AG04449 (cell line): Measurements from ENCODE around the gene IFNAR2.

Source experiments
- CTCF ChIA-PET: fragments of 350-600 bp; formaldehyde crosslinking; extraction: SDS; loops from one replicate; lab custom pipeline; 2021; ENCODE audit warnings: antibody characterized with exemption; lab: Yijun Ruan, JAX
- POLR2A ChIA-PET: fragments of 400-600, 350-600 bp; formaldehyde crosslinking; extraction: SDS; loops from one replicate; lab custom pipeline; 2020; ENCODE audit warnings: antibody characterized with exemption, inconsistent platforms; lab: Yijun Ruan, JAX
- DNase-seq: peaks from one replicate; pipeline ENCODE4 v3.0.0-alpha.2; 2010; ENCODE audit warnings: low read depth, low spot score
- H3K4me3 ChIP-seq: 2 replicates; pipeline ENCODE4 v1.5.1; 2011; ENCODE audit warnings: low read depth, mild to moderate bottlenecking, control low read depth, low read length
- CTCF ChIP-seq: IDR thresholded peaks from one replicate; pipeline ENCODE4 v1.5.1; 2011; ENCODE audit warnings: mild to moderate bottlenecking, moderate library complexity, low read length, control low read depth, inconsistent platforms; ENCODE audit not compliant: insufficient read depth; ENCODE audit errors: missing control alignments

Gene IFNAR2

GRCh38 chr21:33244082-33244778, 14.5 kb downstream of the IFNAR2 start:
- POLR2A ChIA-PET, result no interaction called here
- TF ChIP-seq CTCF, result no peak
- DNase-seq, result no peak
- no peak overlapping the region for H3K4me3 ChIP-seq
- CTCF ChIA-PET, result no interaction called here

- TF ChIP-seq CTCF, result no peak
- CTCF ChIA-PET, result no interaction called here
- no peak overlapping the region for H3K4me3 ChIP-seq
- POLR2A ChIA-PET, result no interaction called here
- DNase-seq, result no peak
These were observed 15.0 kb downstream of the IFNAR2 start for GRCh38 chr21:33244779-33245105.

GRCh38 chr21:33245289-33245918, 15.7 kb downstream of the IFNAR2 start:
- no peak overlapping the region for H3K4me3 ChIP-seq
- no peak for DNase-seq
- POLR2A ChIA-PET, result no interaction called here
- TF ChIP-seq CTCF, result no peak
- CTCF ChIA-PET, result interaction anchor here (1.0 kb wide), 1 partner anchor 12 kb away, joined by 4 read pairs; no protein-coding TSS in a partner anchor

GRCh38 chr21:33246506-33246905, 16.8 kb downstream of the IFNAR2 start:
- no peak for TF ChIP-seq CTCF
- ChIA-PET POLR2A (no interaction called here), CTCF (no interaction called here)
- no peak overlapping the region for H3K4me3 ChIP-seq
- no peak for DNase-seq

GRCh38 chr21:33246963-33247362, 17.2 kb downstream of the IFNAR2 start:
- no peak overlapping the region for H3K4me3 ChIP-seq
- CTCF ChIA-PET, result no interaction called here
- POLR2A ChIA-PET, result no interaction called here
- no peak for TF ChIP-seq CTCF
- no peak for DNase-seq

- ChIA-PET POLR2A (interaction anchor here (0.6 kb wide), 1 partner anchor 14 kb away, joined by 3 read pairs; no protein-coding TSS in a partner anchor), CTCF (no interaction called here)
- no peak overlapping the region for H3K4me3 ChIP-seq
- DNase-seq, result no peak
- TF ChIP-seq CTCF, result no peak
These were observed 17.9 kb downstream of the IFNAR2 start for GRCh38 chr21:33247599-33247998.
